ENCODE measurements around the gene TMPO. TPM values are rescaled to one million over a fixed set of nuclear protein-coding genes. Genes with fewer than 3 reads are reported as not detected.
"Not testable (repeated sequence)": the region's sequence is repeated elsewhere in the genome, so short reads cannot be mapped to it uniquely, and the experiment has no call there.

Gene TMPO
- total RNA-seq, 1 experiment from 2014 or later: 158 TPM

GRCh38 chr12:98511806-98512205 is 3.6 kb upstream of the TMPO start:
- DNase-seq (ENCODE audit: low spot score): not testable (repeated sequence)

GRCh38 chr12:98513379-98514322 is 1.7 kb upstream of the TMPO start:
- no peak for DNase-seq (ENCODE audit: low spot score)

GRCh38 chr12:98514982-98515286 is 456 bp upstream of the TMPO start:
- DNase-seq (ENCODE audit: low spot score): no peak

GRCh38 chr12:98516111-98516873 is 902 bp downstream of the TMPO start:
- peak; percentile 93 for DNase-seq (ENCODE audit: low spot score)

GRCh38 chr12:98519257-98519907 is 4.0 kb downstream of the TMPO start:
- no peak for DNase-seq (ENCODE audit: low spot score)

GRCh38 chr12:98530068-98530467 is 14.7 kb downstream of the TMPO start:
- DNase-seq (ENCODE audit: low spot score): no peak

GRCh38 chr12:98532687-98533304 is 17.4 kb downstream of the TMPO start:
- peak; percentile 86 for DNase-seq (ENCODE audit: low spot score)

GRCh38 chr12:98533723-98534251 is 18.4 kb downstream of the TMPO start:
- DNase-seq (ENCODE audit: low spot score): no peak

- DNase-seq (ENCODE audit: low spot score): no peak
Measured at GRCh38 chr12:98538031-98538430, 22.6 kb downstream of the TMPO start.

- DNase-seq (ENCODE audit: low spot score): no peak
Measured at GRCh38 chr12:98543701-98544100, 28.3 kb downstream of the TMPO start.

GRCh38 chr12:98544751-98545150 is 29.4 kb downstream of the TMPO start:
- DNase-seq (ENCODE audit: low spot score): no peak

- no peak for DNase-seq (ENCODE audit: low spot score)
Measured at GRCh38 chr12:98549371-98550110, 34.2 kb downstream of the TMPO start.

- no peak for DNase-seq (ENCODE audit: low spot score)
Measured at GRCh38 chr12:98551787-98552186, 36.4 kb downstream of the TMPO start.

- DNase-seq (ENCODE audit: low spot score): not testable (repeated sequence)
Measured at GRCh38 chr12:98558097-98558496, 42.7 kb downstream of the TMPO start.

GRCh38 chr12:98559666-98560065 is 44.3 kb downstream of the TMPO start:
- DNase-seq (ENCODE audit: low spot score): no peak

- DNase-seq (ENCODE audit: low spot score): no peak
Measured at GRCh38 chr12:98561846-98562245, 46.5 kb downstream of the TMPO start.

GRCh38 chr12:98572010-98572409 is 56.6 kb downstream of the TMPO start:
- DNase-seq (ENCODE audit: low spot score): peak; percentile 26

- DNase-seq (ENCODE audit: low spot score): no peak
Measured at GRCh38 chr12:98574110-98574509, 58.7 kb downstream of the TMPO start.

- DNase-seq (ENCODE audit: low spot score): no peak
Measured at GRCh38 chr12:98575013-98575412, 59.6 kb downstream of the TMPO start.

- DNase-seq (ENCODE audit: low spot score): not testable (repeated sequence)
Measured at GRCh38 chr12:98576795-98577194, 61.4 kb downstream of the TMPO start.

- DNase-seq (ENCODE audit: low spot score): peak; percentile 40
Measured at GRCh38 chr12:98578392-98578791, 63.0 kb downstream of the TMPO start.
